ENCODE measurements around the gene ADAM11. TPM values are rescaled to one million over a fixed set of nuclear protein-coding genes. Genes with fewer than 3 reads are reported as not detected.
A peak's percentile ranks its signal among the peaks of the same experiment; 100 is the strongest.

The ADAM11 gene
- polyA plus RNA-seq, 12 donors: 0.96 to 4.1 (median 1.8) TPM; not detected in 2

DNA sequence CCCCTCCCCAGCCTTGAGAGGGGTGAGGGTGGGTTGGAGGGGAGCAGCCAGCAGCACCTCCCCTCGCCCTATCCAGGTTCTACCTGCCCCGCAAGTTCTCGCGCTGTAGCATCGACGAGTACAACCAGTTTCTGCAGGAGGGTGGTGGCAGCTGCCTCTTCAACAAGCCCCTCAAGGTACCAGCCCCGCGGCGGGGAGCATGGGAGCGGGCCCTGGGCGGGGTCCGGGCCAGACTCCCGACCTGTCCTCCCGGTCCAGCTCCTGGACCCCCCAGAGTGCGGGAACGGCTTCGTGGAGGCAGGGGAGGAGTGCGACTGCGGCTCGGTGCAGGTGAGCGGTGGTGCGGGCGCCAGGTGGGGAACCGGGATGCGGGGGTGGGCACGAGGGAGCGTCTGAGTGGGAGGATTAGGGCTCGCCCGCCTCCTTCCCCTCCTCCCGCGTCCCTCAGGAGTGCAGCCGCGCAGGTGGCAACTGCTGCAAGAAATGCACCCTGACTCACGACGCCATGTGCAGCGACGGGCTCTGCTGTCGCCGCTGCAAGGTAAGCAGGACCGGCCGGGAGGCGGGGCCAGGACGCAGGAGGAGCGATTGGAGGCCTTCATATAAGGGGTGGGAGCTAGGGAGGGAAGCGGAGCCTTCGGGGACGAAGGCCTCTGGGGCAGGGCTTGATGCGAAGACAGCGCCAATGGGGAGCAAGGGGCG is 16.5 kb downstream of the ADAM11 start:
- DNase-seq: peak; percentile 97

DNA sequence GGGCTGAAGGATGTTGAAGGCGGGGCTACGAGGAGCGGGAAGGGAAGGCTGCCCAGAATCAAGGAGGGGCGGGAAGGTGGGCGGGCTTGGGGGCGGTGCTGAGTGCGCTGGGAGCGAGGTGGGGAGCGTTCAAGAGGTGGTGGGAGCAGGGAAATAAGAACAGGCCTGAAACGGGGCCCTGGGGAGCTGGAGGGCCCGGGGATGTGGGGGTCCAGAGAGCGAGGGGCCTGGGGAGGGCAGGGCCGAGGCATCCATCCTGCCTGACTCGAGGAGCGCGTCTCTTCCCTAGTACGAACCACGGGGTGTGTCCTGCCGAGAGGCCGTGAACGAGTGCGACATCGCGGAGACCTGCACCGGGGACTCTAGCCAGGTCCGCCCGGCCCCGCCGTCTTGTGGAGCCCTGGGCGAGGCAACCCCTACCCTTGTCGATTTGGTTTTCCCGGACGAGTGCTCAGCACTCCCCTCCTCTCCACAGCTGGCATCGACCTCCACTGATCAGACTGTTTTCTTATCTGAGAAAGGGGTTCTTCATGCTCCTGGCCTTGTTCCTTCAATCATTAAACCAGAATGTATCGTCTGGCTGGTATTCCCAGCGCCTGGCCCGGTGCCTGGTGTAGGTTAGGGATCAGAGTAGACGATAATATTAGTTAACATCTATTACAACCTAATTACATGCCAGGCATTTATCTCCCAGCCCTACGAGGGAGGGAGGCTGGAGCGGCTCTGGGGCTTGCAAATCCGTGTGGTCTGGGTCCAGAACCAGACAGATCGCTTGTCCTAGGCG is 17.2 kb downstream of the ADAM11 start:
- no peak for DNase-seq

DNA sequence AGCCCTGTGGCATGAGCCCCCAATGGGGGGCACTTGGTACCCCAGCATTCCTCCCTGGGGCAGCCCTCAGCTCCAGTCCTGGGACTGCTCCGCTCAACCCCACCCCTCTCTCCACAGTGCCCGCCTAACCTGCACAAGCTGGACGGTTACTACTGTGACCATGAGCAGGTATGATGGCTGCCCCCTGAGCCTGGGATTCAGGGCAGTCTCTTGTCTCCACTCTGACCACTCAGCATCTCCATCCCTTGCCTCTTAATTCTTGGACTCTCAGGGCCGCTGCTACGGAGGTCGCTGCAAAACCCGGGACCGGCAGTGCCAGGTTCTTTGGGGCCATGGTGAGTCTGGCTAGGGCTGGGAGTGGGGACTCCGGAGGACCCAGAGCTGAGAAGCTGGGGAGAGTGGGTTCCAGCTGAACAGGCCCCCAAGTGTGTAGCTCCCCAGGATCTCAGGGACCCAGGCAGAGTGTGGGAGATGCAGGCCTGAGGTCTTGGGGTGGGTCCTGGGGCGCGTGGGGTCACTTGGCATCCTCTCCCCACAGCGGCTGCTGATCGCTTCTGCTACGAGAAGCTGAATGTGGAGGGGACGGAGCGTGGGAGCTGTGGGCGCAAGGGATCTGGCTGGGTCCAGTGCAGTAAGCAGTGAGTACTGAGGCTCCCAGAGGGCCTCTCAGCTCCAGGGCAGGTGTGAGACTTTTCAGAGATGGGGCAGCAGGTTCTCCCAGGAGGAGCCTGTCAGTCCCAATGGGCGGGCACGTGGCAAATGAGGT is 18.0 kb downstream of the ADAM11 start:
- no peak for DNase-seq

DNA sequence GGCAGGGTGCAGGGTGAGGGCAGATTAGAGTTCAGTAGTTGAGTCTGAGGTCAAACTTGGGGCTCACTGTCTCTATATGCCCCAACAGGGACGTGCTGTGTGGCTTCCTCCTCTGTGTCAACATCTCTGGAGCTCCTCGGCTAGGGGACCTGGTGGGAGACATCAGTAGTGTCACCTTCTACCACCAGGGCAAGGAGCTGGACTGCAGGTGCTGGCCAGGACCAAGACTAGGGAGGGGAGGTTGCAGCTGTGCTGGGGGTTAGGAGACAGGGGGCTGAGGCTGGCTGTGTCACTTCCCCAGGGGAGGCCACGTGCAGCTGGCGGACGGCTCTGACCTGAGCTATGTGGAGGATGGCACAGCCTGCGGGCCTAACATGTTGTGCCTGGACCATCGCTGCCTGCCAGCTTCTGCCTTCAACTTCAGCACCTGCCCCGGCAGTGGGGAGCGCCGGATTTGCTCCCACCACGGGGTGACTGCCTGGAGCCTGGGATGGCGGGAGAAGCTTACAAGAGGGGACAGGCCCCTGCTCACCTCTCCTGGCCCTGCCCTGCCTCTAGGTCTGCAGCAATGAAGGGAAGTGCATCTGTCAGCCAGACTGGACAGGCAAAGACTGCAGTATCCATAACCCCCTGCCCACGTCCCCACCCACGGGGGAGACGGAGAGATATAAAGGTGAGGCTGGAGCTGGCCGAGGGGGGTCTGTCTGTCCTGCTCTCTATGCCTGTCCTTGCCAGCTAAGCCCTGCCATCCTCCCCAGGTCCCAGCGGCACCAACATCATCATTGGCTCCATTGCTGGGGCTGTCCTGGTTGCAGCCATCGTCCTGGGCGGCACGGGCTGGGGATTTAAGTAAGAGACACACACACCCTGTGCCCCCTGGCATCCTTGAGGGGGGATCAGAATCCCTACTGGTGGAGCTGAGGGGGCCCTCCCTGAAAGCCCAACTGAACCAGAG is 18.9 kb downstream of the ADAM11 start:
- DNase-seq: no peak

DNA sequence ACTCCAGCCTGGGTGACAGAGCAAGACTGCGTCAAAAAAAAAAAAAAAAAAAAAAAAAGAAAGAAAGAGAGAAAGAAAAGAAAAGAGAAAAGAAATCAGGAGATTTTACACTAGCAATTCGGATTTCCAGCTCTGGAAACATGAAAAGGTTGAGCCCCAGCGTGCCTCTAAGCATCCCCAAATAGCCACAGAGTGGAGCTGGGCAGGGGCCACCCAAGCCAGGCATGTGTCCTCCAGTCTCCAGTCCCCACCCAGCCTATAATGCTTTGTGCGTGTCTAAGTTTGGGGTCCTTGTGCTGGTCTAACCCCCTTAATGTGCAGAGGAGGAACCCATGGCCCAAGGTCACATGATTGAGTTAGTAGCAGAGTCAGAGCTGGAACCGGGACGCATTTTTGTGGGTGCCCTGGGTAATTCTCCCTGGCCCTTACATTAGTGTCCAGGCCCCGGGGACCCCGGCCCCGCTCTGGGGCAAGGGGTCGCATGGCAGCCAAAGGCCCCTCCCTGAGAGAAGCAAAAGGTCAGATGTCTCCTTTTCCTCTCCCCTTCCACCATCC is 19.9 kb downstream of the ADAM11 start:
- no peak for DNase-seq

DNA sequence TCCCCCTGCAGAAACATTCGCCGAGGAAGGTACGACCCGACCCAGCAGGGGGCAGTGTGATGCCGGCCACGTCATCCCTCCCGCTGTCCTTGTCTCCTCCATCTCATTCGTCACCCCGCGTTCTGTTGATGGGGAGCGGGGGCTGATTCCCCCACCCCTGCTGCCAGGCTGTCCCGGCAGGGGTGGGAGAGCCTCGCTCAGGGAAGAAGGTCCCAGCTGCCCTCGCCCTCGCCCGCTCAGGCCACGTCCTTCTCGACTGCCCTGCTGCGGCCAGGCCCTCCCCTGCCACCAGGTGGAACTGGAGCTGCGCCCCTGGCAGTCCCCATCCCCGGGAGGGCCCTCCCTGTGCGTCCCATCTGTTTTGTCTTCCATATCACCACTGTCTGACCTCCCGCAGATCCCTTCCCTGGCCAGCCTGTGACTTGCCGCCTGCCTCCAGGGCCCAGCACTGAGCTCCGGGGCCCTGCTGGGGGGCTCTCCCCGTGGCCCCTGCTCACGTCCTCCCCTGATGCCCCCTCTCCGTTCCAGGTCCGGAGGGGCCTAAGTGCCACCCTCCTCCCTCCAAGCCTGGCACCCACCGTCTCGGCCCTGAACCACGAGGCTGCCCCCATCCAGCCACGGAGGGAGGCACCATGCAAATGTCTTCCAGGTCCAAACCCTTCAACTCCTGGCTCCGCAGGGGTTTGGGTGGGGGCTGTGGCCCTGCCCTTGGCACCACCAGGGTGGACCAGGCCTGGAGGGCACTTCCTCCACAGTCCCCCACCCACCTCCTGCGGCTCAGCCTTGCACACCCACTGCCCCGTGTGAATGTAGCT is 20.6 kb downstream of the ADAM11 start:
- DNase-seq: peak; percentile 90

DNA sequence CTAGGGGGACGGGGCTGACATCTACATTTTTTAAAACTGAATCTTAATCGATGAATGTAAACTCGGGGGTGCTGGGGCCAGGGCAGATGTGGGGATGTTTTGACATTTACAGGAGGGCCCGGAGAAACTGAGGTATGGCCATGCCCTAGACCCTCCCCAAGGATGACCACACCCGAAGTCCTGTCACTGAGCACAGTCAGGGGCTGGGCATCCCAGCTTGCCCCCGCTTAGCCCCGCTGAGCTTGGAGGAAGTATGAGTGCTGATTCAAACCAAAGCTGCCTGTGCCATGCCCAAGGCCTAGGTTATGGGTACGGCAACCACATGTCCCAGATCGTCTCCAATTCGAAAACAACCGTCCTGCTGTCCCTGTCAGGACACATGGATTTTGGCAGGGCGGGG is 21.4 kb downstream of the ADAM11 start:
- no peak for DNase-seq

DNA sequence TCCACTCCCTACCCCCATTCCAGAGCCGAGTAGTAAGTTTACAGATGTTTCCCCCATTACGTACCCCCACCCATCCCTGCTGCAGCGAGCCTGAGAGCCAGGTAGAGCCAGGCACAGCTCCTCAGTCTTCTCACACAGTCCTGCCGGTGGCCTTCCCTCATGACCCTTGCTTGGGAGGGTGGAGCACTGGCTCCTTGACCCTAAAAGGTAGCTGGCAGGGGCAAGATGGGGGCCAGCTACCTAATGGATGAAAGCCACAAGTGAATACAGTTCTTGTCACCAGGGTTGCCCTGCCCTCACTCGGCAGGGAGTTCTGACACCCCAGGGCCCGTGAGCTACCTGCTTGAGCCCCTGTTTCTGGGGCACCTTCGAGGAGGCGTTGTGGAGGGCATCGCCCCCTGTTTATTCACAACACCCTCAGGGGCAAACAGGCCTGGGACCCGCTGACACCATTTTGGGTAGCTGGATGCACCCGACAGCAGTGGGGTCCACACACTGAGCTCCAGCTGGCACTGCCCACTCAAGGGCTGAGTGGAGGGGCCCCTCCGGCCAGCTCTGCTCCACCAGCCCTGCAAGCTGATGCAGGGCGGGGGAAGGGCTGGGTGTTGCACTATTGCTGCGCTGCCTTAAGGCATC is 22.2 kb downstream of the ADAM11 start:
- no peak for DNase-seq

DNA sequence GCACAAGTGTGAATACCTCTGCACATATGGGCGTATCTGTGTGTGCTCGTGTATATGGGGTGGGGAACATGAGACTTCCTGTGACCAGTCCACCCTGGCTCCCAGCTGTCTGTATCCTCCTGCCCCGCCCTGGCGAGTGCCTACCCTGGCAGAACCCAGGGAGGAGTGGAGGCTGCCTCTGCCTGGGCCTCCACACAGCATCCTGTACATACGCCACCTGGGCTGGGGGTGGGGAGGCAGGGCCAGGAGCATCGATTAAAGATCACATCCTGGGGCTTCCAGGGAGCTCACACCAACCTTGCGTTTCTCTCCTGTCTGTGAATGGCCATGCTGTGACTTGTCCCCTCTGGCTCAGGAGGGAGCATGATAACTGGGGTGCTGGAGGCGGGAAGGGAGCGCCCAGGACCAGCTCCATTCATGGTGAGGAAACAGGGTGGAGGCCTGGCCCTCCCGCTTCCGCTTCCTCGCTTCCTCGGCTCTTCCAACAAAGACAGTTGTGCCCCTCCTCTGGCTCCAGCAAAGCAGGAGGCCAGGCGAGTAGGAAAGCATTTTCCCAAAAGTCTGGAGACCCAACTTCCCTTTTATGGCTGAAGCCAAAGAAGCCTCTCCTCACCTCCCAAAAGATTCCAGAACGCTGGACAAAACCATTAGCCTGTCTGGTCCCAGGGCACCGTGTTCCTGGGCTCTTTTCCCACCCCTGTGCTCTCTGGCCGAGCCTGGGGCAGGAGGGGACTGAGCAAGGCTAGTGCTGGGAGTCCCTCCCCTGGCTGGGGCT is 22.9 kb downstream of the ADAM11 start:
- peak; percentile 75 for DNase-seq

DNA sequence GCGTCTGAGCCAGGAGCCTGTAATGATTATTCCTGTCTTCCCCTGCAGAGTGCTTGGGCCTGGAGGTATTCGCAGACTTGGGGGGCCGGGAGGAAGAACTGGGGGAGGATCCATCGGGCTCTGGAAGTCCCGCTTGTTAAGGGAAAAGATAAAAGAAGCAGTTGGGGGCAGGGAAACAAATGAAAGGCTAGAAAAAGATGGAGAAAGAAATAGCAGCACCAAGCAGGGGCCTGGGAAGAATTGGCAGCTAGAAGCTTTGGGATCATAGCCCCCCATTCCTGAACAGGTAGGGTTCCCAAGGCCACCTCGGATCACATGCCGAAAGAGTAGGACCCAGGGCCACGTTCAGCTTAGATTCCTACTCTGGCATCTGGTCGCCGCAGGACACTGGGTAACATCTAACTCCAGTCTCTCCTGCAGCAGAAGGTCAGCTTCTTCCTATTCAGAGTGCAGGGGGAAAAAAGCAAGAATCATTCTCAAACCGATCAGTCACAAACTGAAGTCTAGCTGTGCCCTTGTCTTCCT is 23.6 kb downstream of the ADAM11 start:
- no peak for DNase-seq

DNA sequence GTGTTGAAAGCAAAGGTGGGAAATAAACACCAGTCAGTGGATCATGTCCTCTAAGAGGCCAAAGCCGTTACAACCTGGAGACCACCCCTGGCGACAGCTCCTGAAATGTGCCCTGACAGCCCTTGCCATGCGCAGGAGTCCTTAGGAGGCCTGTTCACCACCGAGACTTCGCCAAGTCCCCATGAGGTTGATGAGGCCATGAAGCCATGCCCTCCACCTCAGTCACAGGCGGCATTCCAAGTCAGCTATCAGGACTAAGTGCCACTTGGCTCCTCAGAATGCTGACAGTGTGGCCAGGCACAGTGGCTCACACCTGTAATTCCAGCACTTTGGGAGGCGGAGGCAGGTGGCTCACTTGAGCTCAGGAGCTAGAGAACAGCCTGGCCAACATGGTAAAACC is 27.1 kb downstream of the ADAM11 start:
- no peak for DNase-seq

DNA sequence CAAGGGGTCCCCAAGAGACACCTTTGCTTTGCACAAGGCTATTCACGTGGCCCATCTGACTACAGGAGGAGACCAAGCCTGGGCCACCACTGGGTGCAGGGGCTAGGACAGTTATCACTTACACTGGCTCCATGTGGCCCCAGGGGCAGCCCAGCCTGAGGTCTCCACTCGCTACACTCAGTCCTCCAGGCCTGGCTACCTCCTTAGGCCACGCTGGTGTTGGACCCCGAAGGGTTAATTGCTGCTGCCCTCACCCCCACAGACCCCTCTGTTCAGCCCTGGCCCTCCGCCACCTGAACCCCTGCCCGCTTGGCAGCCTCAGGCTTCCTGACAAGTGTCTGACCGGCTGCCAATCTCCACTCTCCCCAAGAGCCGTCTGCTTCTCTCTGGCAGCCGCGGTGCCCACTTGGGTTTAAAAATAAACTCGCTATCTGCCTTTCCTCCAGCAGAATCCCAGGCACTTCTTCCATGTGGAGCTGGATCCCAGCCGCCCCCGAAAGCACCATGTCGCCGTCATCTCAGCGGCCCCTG is 27.8 kb downstream of the ADAM11 start:
- DNase-seq: no peak

DNA sequence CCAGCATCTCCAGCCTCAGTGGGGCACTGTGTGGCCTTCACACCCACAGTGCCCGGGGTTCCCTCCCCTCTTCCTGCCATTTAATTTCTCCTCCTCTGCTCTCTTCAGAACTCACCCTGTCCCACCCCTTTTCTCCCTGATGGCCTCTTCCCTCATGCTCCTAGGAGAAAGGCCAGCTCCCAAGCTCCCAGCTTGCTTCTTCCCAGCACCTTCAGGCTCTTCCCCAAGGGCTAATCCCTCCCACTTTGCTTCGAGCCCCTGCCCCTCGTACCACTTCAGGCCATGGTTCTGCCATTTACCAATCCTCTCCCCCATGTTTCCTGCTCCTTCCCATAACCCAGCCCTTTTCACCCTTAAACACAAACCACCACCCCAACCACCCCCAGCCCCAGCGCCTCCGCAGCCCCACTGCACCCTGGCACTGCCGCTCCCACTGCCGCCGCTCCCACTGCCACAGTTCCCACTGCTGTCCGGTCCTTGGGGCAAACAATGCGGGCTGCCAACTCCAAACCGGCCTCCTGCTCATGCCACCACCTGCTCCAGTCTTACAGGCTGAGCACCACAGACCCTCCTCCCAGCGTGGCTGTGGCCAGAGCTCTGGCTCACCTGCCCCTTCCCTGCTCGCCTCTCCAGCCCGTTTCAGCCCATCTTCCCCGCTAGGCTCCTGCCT is 28.6 kb downstream of the ADAM11 start:
- no peak for DNase-seq

DNA sequence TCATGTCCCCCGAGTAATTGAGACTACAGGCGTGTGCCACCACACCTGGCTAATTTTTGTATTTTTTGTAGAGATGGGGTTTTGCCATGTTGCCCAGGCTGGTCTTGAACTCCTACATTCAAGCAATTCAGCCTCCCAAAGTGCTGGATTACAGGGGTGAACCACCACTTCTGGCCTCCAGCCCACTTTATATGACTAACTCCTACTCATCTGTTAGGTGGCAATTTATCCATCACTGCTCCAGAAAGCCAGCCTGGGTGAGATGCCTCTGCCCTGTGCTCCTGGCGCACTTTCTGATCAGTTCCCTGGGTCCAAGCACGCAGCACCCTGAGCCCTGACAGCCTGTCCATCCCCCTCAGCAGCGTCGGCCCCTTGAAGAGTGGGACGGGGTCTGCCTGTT is 29.4 kb downstream of the ADAM11 start:
- DNase-seq: no peak

DNA sequence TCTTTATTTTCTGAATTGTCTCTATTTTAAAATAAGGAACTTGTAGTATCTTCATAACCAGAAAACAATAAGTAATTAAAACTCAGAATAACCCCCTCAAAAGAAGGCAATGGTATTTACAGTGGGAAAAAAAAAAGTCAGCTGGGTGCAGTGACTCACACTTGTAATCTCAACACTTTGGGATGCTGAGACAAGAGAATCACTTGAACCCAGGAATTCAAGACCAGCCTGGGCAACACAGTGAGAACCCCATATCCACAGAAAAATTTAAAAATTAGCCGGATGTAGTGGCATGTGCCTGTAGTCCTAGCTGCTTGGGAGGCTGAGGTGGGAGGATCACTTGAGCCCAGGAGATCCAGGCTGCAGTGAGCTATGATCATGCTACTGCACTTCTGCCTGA is 33.5 kb downstream of the ADAM11 start:
- no peak for DNase-seq

DNA sequence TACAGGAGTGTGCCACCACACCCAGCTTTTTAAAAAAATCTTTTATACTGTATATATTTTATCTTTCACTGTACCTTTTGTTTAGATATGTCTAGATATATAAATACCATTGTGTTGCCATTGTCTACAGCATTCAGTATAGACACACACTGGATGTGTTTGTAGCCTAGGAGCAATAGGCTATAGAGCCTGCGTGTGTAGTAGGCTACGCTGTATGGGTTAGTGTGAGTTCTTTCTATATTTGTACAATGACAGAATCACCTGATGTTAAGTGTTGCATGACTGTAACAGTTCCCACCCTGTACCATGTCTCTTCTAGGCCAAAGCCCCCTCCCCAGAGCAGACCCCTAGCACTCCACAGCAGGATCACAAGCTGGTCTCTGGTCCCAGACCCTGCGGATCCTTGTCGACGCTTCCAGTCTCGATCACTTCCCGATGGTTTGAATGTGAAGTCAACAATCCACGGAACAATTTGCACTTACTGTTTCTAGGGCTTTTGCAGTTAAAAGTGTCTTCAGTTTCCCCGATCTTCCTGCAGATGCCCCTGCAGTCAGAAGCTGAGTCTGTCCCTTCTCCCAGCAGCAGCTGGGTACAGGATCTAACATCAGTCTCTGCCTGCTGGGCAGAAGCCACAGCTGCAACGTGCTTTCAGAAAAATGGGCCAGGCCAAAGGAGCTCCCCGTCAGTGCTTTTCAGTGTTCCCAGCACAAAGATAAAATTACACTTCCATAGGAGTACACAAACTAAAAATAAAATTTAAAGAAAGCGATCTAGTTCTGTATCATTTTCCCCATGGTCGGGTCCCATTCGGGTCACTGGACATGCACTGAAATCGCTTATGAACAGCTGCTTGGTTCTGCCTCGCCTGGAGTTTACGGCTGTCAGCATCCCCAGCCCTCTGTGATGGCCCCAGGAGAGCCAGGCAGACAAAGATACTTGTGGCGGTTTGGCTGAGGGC is 35.4 kb downstream of the ADAM11 start:
- no peak for DNase-seq
